Middle frontal gyrus (tissue), 1 donor: Measurements from ENCODE around the gene TBC1D16.

ENCODE experiments used
- DNase-seq: peaks from one replicate; pipeline ENCODE4 v3.0.0-alpha.2; 2015; ENCODE audit warnings: low spot score; ENCODE audit errors: extremely low spot score

The TBC1D16 gene

DNA sequence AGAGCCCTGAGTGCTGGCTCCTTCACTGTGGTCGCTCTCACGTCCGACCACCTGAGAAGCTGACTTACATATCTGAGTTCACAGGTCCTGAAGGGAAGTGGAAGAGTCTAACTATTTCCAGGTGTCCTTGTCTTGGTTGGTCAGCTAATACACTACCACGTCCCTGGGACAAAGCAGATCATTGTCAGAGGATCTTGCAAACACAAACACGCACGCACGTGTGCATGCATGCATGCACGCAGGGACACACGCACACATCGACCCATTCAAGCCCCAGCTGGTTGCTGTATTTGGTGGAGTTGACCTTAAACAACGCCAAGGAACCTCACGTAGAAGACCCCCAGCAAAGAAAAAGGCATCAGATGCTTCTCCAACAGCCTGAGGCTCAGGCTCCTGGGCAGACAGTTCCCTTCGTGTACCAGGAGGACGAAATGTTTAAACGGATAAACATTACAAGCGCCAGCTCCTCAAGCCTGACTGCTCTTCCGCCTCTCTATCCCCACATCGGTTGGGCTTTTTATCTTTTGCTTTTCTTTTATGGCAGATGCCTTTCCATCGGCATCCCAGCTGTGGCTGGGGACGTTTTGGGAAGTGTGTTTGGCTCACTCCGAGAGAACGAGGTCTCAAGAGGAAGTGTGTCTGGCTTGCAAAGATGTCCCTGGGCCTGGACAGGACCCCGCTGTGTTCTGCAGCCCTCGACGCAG is 95.8 kb downstream of the TBC1D16 start:
- no peak for DNase-seq

DNA sequence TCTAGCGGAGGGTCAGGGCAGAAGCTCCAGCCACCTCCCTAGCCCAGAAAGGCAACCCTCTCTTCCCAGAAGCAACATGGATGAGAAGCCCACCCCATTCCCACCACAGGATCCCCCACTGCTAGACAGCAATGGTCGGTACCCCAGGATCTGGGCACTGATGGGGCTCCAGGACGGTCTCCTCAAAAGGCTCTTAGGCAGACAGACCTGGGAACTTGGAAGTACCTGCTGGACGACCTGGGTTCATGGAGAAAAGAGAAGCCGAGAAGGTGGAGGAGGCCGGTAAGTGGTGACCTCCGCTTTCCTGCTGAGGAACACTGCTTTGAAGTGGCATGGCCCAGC is 96.6 kb downstream of the TBC1D16 start:
- DNase-seq = no peak

DNA sequence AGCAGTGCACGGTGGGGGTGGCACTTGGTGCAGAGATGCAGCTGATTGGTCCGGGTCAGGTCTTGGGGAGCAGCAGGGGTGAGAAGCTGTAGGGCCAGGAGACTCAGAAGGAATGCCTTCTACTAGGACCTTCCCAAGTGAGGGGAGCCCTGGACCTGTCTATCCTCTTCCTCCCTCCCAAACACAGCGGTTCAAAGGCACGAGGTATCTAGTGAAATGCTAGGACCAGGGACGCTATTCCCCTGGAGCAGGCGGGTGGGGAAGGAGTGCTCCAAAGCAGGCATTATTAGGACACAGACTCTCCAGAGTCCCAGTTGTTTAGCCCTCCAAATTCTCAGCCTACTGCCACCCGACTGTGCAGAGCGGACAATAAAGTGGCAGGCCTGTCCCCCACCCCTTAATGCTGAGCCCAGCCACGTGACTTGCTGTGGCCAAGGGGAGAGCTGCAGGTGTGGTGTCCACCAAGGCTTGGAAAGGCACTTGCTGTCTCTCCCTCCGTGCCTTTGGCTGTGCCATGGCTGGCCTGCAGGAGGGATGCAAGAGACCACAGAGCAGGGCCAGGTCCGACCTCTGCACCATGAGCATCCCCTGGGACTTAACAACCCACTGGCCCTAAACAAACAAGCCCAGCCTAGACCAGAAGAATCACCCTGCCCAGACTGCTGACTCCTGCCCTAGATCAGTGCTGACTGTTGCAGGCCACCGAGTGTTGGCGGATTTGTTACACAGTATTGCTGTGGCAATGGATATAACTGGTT is 97.2 kb downstream of the TBC1D16 start:
- no peak for DNase-seq

- DNase-seq = no peak
These were observed 98.0 kb downstream of the TBC1D16 start for GRCh38 chr17:79937391-79938335.

DNA sequence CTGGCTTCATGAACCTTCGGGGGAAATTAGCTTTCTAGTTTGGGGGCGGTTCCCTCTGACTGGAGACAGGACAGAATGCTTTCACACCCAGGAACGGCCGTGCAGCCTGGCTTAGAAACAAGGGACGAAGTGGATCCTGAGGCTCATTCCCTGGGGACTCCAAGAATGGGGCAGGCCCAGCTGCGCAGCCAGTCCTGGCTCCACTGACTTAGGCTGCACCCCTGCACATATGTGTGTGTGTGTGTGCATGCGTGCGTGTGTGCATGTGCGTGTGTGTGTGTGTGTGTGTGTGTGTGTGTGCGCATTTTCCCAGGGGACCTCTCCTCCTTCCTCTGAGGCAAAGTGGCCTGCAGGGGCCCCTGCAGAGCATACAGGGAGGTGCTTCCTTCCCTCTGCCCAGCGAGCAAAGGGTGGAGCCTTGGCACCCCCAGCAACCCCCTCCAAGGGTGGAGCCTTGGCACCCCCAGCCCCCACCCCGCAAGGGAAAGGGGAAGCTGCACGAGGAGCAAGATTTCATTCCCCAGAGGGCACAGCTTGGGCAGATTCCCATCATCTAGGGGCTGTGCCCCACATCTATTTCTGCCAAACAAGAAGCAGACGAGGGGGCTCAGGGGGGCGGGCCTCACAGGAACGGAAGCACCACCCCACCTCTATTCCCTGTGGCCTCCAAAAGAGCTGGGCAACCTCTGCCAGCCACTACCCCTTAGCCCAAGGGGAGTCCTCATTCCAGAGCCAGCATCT is 98.9 kb downstream of the TBC1D16 start:
- DNase-seq = no peak

- no peak for DNase-seq
These were observed 99.6 kb downstream of the TBC1D16 start for GRCh38 chr17:79936050-79936449.

GRCh38 chr17:79935197-79935885 is 100.3 kb downstream of the TBC1D16 start:
- no peak for DNase-seq

- DNase-seq = no peak
These were observed 101.1 kb downstream of the TBC1D16 start for GRCh38 chr17:79934653-79934970.

GRCh38 chr17:79933863-79934652 is 101.6 kb downstream of the TBC1D16 start:
- DNase-seq = peak; percentile 37

- no peak for DNase-seq
These were observed 103.0 kb downstream of the TBC1D16 start for GRCh38 chr17:79932451-79933306.

- DNase-seq = no peak
These were observed 103.8 kb downstream of the TBC1D16 start for GRCh38 chr17:79931817-79932309.

DNA sequence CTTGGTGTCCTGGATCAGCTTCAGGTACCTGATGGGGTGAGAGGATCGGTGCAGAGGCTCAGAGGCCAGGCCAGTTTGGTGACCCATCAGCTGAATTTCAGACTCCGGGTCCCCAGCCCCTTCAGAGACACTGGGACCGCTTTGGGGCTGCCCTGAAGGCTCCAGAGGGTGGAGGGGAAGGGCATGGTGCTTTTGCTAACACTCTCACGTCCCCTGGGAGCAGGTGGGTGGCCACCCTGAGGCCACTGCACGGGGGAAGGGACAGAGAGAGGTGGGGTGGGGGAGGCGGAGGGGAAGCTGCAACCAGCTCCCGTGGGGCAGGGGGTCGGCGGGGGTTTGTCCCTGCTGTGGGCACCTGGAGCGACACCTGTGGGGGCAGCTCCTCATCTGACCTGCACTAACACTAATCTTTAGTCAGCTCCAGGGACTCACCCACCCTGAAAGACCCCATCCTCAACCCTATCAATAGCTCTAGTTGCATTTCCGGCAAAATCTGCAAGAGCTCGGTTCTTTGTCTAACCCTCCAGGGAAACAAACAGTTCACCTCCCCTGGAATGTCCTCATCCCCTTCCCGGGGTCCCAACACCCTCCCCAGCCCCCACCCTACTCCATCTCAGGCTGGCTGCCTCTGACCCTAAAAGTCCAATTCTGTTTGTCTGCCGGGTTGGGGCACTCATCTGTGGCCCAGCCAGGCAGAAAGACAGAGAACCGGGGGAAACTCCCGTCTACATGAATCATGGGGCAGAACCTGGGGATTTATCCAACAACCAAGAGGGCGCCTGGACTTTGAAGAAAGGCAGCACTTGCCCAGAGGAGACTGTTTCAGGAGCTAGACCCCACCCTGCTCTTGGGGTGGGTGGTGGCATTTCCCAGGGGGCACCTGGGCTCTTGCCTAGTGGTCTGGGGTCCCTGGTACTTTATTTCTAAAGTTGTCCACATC is 104.5 kb downstream of the TBC1D16 start:
- no peak for DNase-seq

- DNase-seq = no peak
These were observed 105.4 kb downstream of the TBC1D16 start for GRCh38 chr17:79930062-79930876.

DNA sequence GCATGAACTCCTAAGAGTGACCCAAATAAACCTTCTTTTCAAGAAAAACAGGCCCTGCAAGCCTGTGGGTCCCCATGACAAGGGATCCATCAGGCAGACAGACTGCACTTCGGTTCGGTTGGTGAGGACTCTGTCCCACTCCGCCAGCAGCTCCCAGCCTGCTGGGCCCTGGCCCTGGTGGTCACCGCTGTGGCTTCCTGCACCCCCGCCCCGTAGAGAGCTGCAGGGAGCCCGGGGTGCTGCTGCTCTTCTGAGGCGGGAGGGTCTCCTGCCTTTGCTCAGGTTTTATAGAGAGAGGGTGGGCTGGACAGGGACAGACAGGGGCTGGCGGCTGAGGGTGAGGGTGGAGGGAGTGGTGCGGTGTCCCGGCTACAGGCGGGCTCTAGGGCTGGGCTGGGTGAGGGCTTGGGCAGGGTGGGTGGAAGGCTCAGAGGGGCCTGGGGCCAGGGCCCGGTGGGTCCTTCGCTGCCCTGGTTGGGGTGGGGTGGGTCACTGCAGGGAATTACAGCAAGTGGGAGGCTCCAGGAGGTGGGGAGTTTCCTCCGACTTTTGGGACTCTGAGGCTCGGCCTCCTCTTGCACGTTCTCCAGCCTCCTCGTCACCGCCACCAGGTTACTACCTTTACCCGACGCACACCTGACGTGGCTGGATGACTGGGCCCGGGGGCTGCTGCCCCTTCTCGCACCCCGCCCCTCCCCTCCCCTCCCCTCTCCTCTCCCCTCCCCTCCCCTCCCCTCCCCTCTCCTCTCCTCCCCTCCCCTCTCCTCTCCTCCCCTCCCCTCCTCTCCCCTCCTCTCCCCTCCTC is 106.2 kb downstream of the TBC1D16 start:
- no peak for DNase-seq

DNA sequence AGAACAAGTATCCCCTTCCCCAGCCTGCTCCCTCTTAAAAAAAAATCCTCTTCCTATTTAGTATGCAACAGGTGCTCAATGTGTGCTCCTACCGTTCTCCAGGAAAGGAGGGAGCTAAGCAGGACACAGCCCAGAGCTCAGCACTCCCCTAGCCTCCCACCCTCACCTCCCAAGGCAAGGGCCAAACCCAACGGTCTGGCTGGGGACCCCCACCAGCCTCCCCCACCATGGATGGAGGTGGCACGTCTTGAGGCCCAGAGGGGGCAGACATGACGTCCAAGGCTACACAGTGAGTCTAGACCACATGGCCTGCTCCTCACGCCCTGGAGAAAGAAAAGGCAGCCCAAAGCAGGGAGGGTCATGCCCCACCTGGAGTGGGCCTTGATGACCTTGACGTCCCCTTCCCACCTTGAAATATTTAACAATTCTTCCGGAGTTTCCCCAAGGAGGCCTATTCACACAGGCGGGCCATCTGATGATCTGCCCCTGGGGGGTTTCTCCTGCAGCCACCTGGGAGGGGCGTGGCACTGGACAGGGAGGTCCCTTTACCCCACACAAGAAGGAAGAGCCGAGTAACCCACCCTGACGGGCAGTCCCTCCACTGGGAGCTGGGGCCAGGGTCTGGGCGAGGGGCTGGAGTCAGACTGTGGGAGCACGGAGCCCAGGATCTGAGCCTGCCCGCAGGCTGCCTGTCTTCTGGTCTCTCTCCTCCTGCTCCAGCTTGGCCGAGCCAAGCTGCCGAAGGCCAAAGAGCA is 107.0 kb downstream of the TBC1D16 start:
- DNase-seq = no peak
